ENCODE measurements around the gene PRF1. TPM values are rescaled to one million over a fixed set of nuclear protein-coding genes. Genes with fewer than 3 reads are reported as not detected.

PRF1 gene
- total and polyA plus RNA-seq, 11 donors: 0.50 to 19.4 (median 1.0) TPM

DNA sequence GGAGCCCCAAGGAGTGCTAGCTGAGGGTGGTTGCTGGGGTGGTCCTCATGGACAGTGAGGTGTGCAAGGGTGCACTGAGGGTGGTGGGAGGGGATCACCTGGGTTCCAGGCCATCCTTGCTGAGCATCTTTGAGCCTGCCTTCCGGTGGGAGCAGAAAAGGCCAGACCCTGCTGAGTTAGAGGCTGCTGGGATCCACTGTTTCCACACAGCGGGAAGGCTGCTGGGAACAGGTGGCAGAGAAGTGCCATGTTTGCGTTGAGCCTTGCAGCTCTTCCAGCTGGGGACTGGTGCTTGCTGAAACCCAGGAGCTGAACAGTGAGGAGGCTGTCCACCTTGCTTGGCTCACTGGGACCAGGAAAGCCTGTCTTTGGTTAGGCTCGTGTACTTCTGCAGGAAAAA is 34.9 kb downstream of the PRF1 start:
- Histone ChIP-seq H3K27me3 (no peaks in the 10 kb centered on the region), H3K4me1 (peaks cover 0 to 19% (median 10%) of the 10 kb centered on the region in 12 donors), H3K9me3 (no peaks in the 10 kb centered on the region), H3K36me3 (peaks cover 0 to 17% (median 0%) of the 10 kb centered on the region in 9 donors), H3K27ac (no peak overlapping the region), H3K4me3 (no peak overlapping the region)
- DNase-seq: peak in 1 of 5 donors; percentile 1
- TF ChIP-seq, protein P1, sequence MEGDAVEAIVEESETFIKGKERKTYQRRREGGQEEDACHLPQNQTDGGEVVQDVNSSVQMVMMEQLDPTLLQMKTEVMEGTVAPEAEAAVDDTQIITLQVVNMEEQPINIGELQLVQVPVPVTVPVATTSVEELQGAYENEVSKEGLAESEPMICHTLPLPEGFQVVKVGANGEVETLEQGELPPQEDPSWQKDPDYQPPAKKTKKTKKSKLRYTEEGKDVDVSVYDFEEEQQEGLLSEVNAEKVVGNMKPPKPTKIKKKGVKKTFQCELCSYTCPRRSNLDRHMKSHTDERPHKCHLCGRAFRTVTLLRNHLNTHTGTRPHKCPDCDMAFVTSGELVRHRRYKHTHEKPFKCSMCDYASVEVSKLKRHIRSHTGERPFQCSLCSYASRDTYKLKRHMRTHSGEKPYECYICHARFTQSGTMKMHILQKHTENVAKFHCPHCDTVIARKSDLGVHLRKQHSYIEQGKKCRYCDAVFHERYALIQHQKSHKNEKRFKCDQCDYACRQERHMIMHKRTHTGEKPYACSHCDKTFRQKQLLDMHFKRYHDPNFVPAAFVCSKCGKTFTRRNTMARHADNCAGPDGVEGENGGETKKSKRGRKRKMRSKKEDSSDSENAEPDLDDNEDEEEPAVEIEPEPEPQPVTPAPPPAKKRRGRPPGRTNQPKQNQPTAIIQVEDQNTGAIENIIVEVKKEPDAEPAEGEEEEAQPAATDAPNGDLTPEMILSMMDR (IDR thresholded peaks at IDR 0.05): no peak
- TF ChIP-seq POLR2A (IDR thresholded peaks at IDR 0.05): no peak
- intact Hi-C loops (cut with DNase I): no loop called here
- 86 to 89% (median 88%) methylated on average over 4 of the region's 4 CpGs for WGBS, 4 donors
- ATAC-seq: no peak

DNA sequence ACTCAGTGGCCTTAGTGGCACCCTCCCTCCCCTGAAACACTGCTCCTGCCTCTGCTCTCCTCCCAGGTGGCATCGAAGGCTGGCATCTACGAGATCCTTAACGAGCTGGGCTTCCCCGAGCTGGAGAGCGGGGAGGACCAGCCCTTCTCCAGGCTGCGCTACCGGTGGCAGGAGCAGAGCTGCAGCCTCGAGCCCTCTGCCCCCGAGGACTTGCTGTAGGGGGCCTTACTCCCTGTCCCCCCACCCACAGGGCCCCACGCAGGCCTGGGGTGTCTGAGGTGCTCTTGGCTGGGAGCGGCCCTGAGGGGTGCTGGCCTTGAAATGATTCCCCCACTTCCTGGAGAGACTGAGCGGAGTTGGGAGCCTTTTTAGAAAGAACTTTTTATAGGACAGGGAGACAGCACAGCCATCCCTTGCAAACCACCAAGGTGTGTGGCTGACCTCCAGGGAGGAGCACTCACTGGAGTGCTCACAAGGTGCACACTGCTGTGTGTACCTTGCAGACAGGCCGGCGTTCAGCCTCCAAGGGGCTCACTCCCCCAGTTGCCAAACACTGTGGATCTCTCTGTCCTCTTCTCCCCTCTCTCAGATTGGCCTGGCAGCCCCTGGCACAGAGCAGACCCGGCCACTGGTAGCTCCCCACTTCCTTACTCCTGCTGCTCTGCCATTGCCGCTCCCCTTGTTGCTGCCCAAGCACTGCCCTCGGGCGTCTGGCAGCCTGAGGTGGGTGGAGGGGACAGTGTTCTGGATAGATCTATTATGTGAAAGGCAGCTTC is 35.8 kb downstream of the PRF1 start:
- Histone ChIP-seq H3K27me3 (no peaks in the 10 kb centered on the region), H3K4me3 (no peak overlapping the region), H3K4me1 (peaks cover 0 to 24% (median 10%) of the 10 kb centered on the region in 12 donors), H3K36me3 (peaks cover 0 to 17% (median 0%) of the 10 kb centered on the region in 9 donors), H3K9me3 (no peaks in the 10 kb centered on the region), H3K27ac (no peak overlapping the region)
- intact Hi-C loops (cut with DNase I): no loop called here
- DNase-seq (peak in 1 of 5 donors; percentile 20), ATAC-seq (no peak)
- WGBS, 4 donors: 91 to 94% (median 92%) methylated on average over 10 to 18 of the region's 18 CpGs
- no peak for TF ChIP-seq POLR2A (IDR thresholded peaks at IDR 0.05)
- TF ChIP-seq, protein P1 (IDR thresholded peaks at IDR 0.05): no peak

DNA sequence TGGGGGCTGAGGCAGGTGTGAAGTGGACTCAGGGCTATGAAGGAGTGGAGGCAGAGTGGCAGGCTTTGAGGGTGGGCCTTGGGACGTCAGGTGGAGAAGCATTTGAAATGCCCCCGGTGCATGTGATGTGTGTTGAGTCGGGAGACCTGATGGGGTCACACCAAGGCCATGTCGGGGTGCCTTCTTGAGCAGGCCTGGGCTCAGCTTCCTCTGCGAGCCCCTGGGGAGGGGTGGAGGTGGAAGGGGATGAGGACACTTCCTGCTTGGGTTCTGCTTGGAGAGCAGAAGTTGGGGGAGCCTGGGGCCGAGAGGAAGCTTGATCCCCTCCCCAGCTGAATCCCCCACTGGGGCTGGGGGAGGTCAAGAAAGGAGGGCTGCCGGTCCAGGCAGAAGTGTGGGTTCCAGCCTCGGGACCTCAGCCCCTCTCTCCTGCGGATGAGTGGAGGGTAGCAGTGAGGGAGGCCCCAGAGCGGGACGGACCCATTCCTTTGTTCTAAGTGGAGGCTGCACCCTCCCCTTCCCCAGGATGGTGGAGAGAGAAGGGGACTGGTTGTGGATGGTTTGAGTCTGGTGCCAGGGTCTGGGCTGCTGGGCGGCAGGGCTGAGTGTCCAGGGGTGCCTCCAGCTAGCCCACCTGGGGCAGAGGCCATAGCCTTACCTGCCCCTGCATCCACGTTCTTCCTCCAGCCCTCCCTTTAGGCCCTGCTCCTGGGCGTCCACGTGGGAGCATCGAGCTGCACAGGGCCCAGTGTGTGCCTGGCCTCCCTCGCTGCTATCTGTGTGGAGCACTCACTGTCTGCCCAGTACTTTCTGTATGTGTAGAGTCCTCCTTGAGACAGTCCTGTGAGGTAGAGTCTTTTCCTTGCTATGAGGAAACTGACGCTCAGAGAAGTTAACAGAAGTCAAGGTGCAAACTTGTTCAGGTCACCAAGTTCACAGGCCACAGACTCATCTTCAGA is 36.7 kb downstream of the PRF1 start:
- intact Hi-C loops (cut with DNase I): no loop called here
- no peak overlapping the region for H3K27ac ChIP-seq
- no peaks in the 10 kb centered on the region for H3K9me3 ChIP-seq
- H3K4me1 ChIP-seq: peaks cover 0 to 33% (median 18%) of the 10 kb centered on the region in 12 donors
- H3K36me3 ChIP-seq: peaks cover 0 to 17% (median 0%) of the 10 kb centered on the region in 9 donors
- H3K4me3 ChIP-seq: no peak overlapping the region
- WGBS, 4 donors: 78 to 85% (median 79%) methylated on average over 14 to 18 of the region's 18 CpGs
- DNase-seq (peak in 1 of 5 donors; percentile 12), ATAC-seq (peak in 1 of 4 donors; percentile 22)
- H3K27me3 ChIP-seq: no peaks in the 10 kb centered on the region
- TF ChIP-seq POLR2A (IDR thresholded peaks at IDR 0.05): no peak
- TF ChIP-seq, protein P1 (IDR thresholded peaks at IDR 0.05): no peak
